Measurements from ENCODE around the gene KAZN. TPM values are rescaled to one million over a fixed set of nuclear protein-coding genes. Genes with fewer than 3 reads are reported as not detected.

Gene KAZN
- total RNA-seq, 1 donor from 2014 or later = 2.2 TPM

- intact Hi-C loops (cut with micrococcal nuclease) = loop anchor here (10.0 kb wide), 1 partner anchor 122 kb away; no protein-coding TSS in a partner anchor
- DNase-seq (peak; percentile 87), ATAC-seq (peak; percentile 72)
Observed at GRCh38 chr1:15152318-15153183, 554.1 kb downstream of the KAZN start.

DNA sequence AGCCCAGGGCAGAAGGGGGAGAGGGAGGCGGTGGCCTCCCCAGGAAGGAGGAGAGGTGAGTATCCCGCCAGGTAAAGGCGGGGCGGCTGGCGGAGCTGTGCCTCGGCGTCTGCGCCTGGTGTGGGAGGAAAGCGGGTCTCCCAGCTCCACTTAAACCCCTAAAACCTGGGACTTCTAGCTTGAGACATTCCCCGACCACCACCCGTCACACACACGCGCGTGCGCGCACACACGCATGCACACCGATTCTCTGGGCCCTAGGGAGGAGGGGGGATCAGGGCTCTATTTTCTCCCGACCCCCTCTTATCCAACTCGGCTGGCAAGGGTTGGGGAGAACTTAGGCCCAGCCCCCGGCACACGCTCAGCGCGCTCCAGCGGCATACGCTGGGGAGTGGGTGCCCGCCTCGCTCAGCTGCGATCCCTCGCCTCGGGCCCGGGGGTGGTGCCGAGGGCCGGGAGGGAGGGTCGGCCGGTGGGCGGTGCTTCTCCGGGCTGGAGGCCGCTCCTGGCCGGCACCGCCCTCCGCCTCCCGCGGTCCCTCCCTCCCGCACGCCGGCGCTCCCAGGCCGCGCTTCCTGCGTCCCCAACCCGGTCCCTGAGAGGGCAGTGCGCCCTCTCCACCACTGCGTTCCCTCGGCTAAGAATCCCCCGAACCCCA is 554.8 kb downstream of the KAZN start, which contains the start of gene TMEM51:
Gene TMEM51, plus strand, starts transcription at position 564 of the 658 bp plus-strand sequence. CDS start 61,341 bp downstream, outside the sequence.
- peak; percentile 89 for ATAC-seq
- intact Hi-C loops (cut with micrococcal nuclease) = loop anchor here (10.0 kb wide), 1 partner anchor 121 kb away; no protein-coding TSS in a partner anchor

DNA sequence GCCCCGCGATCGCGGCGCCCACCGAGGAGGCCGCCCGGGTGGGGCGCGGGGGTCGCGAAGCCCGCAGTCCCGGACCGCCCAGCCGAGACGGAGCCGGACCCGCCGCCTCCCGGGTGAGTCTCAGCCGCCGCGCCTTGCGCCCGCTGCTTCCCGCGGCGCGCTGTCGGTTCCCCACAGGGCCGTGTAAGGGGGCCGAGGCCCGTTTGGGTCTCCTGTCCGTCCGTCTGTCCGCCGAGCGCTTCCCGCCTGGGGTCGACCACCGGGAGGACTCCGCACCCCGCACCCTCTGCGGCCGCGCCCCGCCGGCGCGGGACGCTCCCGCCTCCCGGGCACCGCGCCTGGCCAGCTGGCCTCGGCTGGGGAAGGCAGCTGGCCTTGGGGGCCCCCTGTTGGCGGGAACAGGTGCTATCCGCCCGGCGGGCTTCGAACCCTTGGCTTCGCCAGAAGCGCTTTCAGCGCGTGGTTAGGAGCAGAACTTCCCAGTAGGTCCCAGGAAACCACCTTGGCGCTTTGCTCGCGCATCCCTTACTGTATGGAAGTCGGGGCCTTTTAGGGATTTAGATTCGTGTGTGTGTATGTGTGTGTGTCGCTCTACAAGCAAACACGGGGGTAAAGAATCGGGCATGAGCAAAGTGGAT is 555.5 kb downstream of the KAZN start:
- intact Hi-C loops (cut with micrococcal nuclease) = loop anchor here (10.0 kb wide), 1 partner anchor 121 kb away; no protein-coding TSS in a partner anchor
- DNase-seq (peak; percentile 85), ATAC-seq (peak; percentile 65)

More for the DNA sequence above, 554.8 kb downstream of the KAZN start, which contains the start of gene TMEM51:
- DNase-seq = peak; percentile 88

- ATAC-seq (no peak), DNase-seq (peak; percentile 53)
- intact Hi-C loops (cut with micrococcal nuclease) = loop anchor here (10.0 kb wide), 1 partner anchor 120 kb away; no protein-coding TSS in a partner anchor
Observed at GRCh38 chr1:15154480-15155036, 556.1 kb downstream of the KAZN start.

GRCh38 chr1:15155191-15155590 is 556.7 kb downstream of the KAZN start:
- DNase-seq (no peak), ATAC-seq (no peak)
- intact Hi-C loops (cut with micrococcal nuclease) = loop anchor here (10.0 kb wide), 1 partner anchor 120 kb away; no protein-coding TSS in a partner anchor

GRCh38 chr1:15155888-15156741 is 557.6 kb downstream of the KAZN start:
- ATAC-seq (no peak), DNase-seq (peak; percentile 36)
- intact Hi-C loops (cut with micrococcal nuclease) = loop anchor here (10.0 kb wide), 1 partner anchor 119 kb away; no protein-coding TSS in a partner anchor

GRCh38 chr1:15156807-15157380 is 558.4 kb downstream of the KAZN start:
- no peak for DNase-seq
- intact Hi-C loops (cut with micrococcal nuclease) = loop anchor here (10.0 kb wide), 1 partner anchor 118 kb away; no protein-coding TSS in a partner anchor
- no peak for ATAC-seq

DNA sequence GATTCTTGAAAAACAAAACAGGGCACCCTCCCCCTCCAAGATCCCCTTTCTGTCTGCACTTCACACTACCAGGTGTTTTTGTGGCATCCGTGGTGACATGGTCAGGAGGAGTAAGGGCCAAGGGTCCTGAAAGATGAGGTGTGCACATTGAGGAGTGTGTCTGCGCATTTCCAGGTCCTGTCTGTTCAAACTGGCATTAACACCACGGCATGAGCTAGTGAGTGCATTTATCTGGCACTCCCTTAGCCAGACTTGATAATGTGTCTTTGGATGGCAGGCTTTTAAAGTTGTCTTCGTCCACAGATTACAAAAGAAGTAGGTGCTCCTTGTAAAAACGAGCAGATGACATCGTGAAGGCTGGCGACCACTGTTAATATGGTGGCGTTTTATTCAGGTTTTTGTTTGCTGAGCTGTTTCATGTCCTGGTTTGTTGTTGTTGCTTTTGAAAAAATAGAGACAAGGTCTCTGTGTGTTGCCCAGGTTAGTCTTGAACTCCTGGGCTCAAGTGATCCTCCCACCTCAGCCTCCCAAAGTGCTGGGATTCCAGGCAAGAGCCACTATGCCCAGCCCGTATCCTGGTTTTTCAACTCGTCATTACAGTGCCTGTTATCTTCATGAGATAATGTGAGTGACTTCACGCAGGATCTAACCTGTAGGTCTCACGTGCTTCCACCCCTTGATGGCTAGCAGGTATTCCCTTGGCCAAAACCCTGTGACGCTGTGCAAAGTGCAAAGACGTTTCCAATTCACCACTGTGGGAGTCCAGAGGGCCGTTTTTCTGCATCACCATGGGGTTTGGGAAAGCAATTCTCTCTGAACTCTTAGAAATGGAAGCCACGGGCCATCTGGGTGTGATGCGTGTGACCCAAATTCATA is 559.3 kb downstream of the KAZN start:
- intact Hi-C loops (cut with micrococcal nuclease) = loop anchor here (10.0 kb wide), 1 partner anchor 117 kb away; no protein-coding TSS in a partner anchor
- DNase-seq (no peak), ATAC-seq (no peak)

- intact Hi-C loops (cut with micrococcal nuclease) = loop anchor here (10.0 kb wide), 1 partner anchor 116 kb away; no protein-coding TSS in a partner anchor
- DNase-seq (no peak), ATAC-seq (no peak)
Observed at GRCh38 chr1:15158506-15159165, 560.2 kb downstream of the KAZN start.

DNA sequence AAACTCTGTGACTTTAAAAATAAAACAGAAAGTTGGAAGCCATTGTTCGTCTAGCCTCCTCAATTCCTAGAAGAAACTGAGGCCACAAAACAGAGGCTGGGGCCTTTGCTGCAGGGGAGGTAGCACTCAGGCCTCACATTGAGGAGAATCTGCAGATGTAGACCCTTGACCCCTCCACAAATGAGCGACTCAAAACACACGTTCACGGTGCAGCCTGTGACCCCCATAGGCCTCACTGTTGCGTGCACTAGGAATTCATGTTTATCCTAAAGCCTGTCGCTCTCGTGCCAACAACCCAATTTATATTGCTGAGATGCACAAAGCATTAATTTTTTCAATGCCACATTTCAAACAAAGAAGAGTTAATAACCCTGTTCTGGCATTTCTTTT is 560.7 kb downstream of the KAZN start:
- intact Hi-C loops (cut with micrococcal nuclease) = loop anchor here (10.0 kb wide), 1 partner anchor 116 kb away; no protein-coding TSS in a partner anchor
- no peak for ATAC-seq

GRCh38 chr1:15160626-15161025 is 562.1 kb downstream of the KAZN start:
- DNase-seq (no peak), ATAC-seq (no peak)
- intact Hi-C loops (cut with micrococcal nuclease) = no loop called here

More for the DNA sequence above, 560.7 kb downstream of the KAZN start:
- no peak for DNase-seq

GRCh38 chr1:15167386-15167785 is 568.9 kb downstream of the KAZN start:
- no peak for ATAC-seq
- no peak for DNase-seq
- intact Hi-C loops (cut with micrococcal nuclease) = no loop called here
